DND-41 (cell line): Measurements from ENCODE around the gene COMMD7.
A peak's percentile ranks its signal among the peaks of the same experiment; 100 is the strongest.

Source experiments
- CTCF ChIP-seq: IDR thresholded peaks from 2 replicates; pipeline ENCODE4 v1.5.1; 2012; ENCODE audit warnings: borderline replicate concordance, low read length, moderate library complexity, mild to moderate bottlenecking; ENCODE audit not compliant: poor library complexity, severe bottlenecking; ENCODE audit errors: extremely low read depth
- EZH2 ChIP-seq: IDR thresholded peaks from 3 replicates; pipeline ENCODE4 v1.6.1; 2012; ENCODE audit warnings: borderline replicate concordance, low read depth, mild to moderate bottlenecking, moderate library complexity, low read length, inconsistent platforms; ENCODE audit not compliant: severe bottlenecking

- TF ChIP-seq CTCF (peak; percentile 100), EZH2 (no peak)
Observed at GRCh38 chr20:32652739-32653526, 90.3 kb downstream of the COMMD7 start.
